Activated T-cell treated with anti-CD3 and anti-CD28 coated beads, Interleukin-2, amount 50 U/mL, for 4 hours (primary cell): Measurements from ENCODE around the gene SPG21. TPM values are rescaled to one million over a fixed set of nuclear protein-coding genes. Genes with fewer than 3 reads are reported as not detected.

Experiments used
- ATAC-seq, 2 donors: fragments of 200-7000 bp; cut with Tn5 transposase; one replicate each; pipeline ENCODE4 v1.10.0; 2021
- DNase-seq: peaks from one replicate; pipeline ENCODE4 v3.0.0-alpha.2; 2020
- H3K27me3 Mint-ChIP-seq: one replicate; pipeline ENCODE4 v1.8.0; 2021; ENCODE audit warnings: low read depth, mixed read lengths
- H3K36me3 Mint-ChIP-seq: one replicate; pipeline ENCODE4 v1.8.0; 2022; ENCODE audit warnings: mixed read lengths; ENCODE audit not compliant: insufficient read depth
- H3K4me1 Mint-ChIP-seq: one replicate; pipeline ENCODE4 v1.8.0; 2021; ENCODE audit warnings: low read depth, mixed read lengths
- H3K4me3 Mint-ChIP-seq: one replicate; pipeline ENCODE4 v1.8.0; 2021; ENCODE audit warnings: mild to moderate bottlenecking, moderate library complexity, mixed read lengths
- H3K9me3 Mint-ChIP-seq: one replicate; pipeline ENCODE4 v1.8.0; 2021; ENCODE audit warnings: mixed read lengths
- total RNA-seq, 3 donors: library from RNA; stranded (reverse); gene quantifications; one replicate each; pipeline ENCODE4 v1.2.1, GENCODE V29; 2021

Gene SPG21
- total RNA-seq, 3 donors from 2014 or later, result 69.8 to 80.9 (median 72.7) TPM

DNA sequence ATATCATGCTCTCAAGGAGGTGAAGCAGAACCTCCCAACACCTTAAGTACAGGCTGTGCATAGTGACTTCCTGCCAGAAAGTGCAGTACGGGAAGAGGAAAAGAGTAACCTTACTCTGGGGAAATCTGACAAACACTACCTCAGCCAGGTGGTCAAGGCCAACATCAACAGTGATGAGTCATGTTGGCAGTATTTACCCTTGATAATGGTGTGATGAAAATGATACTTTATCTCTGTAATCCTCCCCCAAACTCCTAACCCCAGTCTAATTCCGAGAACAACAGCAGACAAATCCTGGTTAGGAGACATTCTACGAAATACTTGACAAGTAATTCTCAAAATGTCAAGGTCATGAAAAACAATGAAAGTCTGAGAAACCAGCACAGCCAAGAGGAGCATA, 51.5 kb downstream of the SPG21 start:
- Mint-ChIP-seq H3K27me3 (no peaks in the 10 kb centered on the region), H3K4me3 (no peak overlapping the region), H3K36me3 (peaks cover 16% of the 10 kb centered on the region), H3K9me3 (no peaks in the 10 kb centered on the region), H3K4me1 (no peaks in the 10 kb centered on the region)
- no peak for ATAC-seq
- DNase-seq, result no peak

DNA sequence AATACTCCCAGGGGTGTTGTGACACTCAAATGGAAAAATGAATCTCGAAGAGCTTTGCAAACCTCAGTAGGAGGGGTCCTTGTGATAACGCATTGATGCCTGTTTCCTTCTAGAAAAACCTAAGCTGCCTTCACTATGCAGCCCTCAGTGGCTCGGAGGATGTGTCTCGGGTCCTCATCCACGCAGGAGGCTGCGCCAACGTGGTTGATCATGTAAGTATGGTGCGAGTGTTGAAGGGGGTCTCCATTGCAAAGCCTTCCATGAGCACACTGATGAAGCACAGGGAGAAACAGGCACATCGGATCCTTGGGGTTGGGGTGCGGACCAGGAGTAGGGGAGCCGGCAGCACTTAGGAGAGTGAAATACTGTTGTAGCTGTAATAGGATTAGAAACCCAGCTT, 55.7 kb downstream of the SPG21 start:
- Mint-ChIP-seq H3K9me3 (no peaks in the 10 kb centered on the region), H3K4me3 (no peak overlapping the region), H3K27me3 (no peaks in the 10 kb centered on the region), H3K36me3 (peaks cover 26% of the 10 kb centered on the region), H3K4me1 (no peaks in the 10 kb centered on the region)
- ATAC-seq (no peak), DNase-seq (no peak)

DNA sequence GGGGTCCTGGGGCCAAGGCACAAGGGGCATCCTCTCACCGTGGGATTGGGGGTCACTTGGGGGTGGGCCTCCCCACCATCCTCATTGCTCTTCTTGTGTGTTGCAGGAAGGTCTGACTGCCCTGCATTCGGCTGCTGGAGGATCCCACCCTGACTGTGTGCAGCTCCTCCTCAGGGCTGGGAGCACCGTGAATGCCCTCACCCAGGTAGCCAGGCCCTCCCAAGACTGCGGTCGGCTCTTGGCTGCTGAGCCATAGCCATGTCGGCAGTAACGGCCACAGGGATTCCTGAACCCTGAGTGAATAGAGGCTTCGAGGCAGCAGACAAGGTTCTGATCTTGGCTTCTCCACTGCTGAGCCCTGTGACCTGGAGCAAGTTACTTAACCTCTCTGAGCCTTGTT, 58.3 kb downstream of the SPG21 start:
- ATAC-seq, result no peak
- Mint-ChIP-seq H3K36me3 (peaks cover 26% of the 10 kb centered on the region), H3K27me3 (no peaks in the 10 kb centered on the region), H3K4me1 (no peaks in the 10 kb centered on the region), H3K9me3 (no peaks in the 10 kb centered on the region), H3K4me3 (no peak overlapping the region)
- DNase-seq, result no peak

DNA sequence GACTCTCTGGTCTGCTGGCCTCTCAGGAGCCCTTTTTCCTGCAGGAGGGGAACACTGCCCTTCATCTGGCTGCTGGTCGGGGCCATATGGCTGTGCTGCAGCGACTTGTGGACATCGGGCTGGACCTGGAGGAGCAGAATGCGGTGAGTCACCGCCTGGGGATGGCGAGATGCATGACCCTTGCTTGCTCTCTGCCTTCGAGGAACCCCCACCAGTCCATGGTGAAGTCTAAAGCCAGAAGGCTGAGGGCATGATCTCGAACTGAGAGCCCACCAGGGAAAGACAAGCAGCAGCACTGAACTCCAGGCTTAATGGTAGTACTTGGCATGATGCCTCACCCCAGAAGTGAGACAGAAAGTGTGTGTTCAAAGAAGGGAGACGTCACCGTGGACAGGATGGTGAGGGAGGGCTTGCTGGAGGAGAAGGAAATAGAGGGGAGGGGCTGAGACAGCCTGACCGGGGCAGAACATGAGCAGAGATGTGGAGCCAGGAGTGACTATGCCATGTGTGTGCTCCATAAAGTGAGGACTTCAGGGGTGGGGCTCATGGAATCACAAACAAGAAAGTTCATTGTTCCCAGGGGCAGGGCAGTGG, 58.8 kb downstream of the SPG21 start:
- H3K9me3 Mint-ChIP-seq, result no peaks in the 10 kb centered on the region
- no peak for DNase-seq
- no peaks in the 10 kb centered on the region for H3K4me1 Mint-ChIP-seq
- no peaks in the 10 kb centered on the region for H3K27me3 Mint-ChIP-seq
- ATAC-seq, result no peak
- H3K4me3 Mint-ChIP-seq, result no peak overlapping the region
- peaks cover 29% of the 10 kb centered on the region for H3K36me3 Mint-ChIP-seq

DNA sequence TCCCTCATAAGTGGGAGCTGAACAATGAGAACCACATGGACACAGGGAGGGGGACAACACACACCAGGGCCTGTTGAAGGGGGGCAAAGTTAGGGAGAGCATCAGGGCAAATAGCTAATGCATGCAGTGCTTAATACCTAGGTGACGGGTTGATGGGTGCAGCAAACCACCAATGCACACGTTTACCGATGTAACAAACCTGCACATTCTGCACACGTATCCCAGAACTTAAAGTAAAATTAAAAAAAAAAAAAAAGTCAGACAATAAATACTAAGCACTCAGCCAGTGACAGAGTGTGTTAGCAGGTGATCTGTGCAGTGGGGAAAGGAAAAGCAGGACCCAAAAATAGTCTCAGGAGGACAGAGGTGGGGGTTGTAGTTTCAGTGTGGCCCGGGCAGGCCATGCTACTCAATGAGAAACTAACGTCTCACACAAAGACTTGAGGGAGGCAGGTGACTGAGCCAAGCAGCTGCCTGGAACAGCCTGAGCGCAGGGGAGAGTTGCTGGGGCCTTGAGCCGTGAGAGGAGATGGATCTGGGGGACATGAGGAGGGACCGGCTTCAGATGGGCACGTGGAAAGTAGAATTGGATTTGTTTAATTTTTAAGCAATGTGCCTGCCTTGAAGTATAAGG, 59.6 kb downstream of the SPG21 start:
- Mint-ChIP-seq H3K9me3 (no peaks in the 10 kb centered on the region), H3K36me3 (peaks cover 35% of the 10 kb centered on the region), H3K4me3 (no peak overlapping the region), H3K27me3 (no peaks in the 10 kb centered on the region), H3K4me1 (no peaks in the 10 kb centered on the region)
- no peak for ATAC-seq
- no peak for DNase-seq

DNA sequence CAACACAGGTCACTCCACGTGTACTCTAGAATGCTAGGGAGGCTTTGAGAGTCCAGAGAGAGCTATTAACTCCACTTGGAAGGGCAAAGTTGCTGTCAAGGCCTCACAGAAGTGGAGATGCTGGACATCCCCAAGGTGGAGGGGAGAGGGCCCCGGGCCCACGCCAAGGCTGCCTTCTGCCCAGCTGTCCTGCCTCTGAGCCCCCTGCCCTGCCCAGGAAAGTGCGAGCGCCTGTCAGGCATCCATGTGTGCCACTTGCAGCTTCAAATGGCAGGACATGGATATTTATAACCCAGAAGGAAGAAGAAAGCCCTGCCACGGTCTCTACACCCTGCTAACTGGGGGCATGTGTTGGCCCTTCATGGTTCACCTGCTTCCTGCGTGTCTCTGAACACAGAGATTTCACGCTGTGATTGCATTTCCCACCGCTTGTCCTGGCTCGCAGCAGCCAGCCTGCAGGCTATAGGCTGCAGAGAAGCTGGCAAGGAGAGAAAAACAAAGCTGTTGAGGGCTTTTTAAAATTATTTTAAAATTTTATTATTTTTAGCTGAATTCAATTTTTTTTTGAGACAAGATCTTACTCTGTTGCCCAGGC, 61.0 kb downstream of the SPG21 start:
- Mint-ChIP-seq H3K4me3 (no peak overlapping the region), H3K27me3 (no peaks in the 10 kb centered on the region), H3K36me3 (peaks cover 30% of the 10 kb centered on the region), H3K4me1 (no peaks in the 10 kb centered on the region), H3K9me3 (no peaks in the 10 kb centered on the region)
- DNase-seq (no peak), ATAC-seq (no peak)

DNA sequence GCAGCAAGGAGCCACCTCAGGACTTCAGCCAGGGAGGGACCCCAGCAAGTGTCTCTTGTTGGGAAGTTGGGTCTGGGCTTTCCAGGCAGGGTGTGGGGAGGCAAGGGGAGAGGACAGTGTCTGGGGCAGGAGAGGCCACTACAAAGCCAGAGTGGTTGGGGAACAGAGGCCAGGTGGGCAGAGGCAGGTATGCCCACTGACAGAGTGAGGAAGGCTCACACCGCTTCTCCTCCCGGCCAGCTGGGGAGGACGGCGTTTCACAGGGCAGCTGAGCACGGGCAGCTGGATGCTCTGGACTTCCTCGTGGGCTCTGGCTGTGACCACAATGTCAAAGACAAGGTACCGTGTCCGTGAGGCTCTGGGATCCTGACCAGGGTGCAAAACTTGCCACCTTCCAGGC, 63.1 kb downstream of the SPG21 start:
- H3K36me3 Mint-ChIP-seq, result peaks cover 28% of the 10 kb centered on the region
- DNase-seq, result no peak
- H3K27me3 Mint-ChIP-seq, result no peaks in the 10 kb centered on the region
- no peak overlapping the region for H3K4me3 Mint-ChIP-seq
- no peaks in the 10 kb centered on the region for H3K9me3 Mint-ChIP-seq
- no peak for ATAC-seq
- no peaks in the 10 kb centered on the region for H3K4me1 Mint-ChIP-seq

DNA sequence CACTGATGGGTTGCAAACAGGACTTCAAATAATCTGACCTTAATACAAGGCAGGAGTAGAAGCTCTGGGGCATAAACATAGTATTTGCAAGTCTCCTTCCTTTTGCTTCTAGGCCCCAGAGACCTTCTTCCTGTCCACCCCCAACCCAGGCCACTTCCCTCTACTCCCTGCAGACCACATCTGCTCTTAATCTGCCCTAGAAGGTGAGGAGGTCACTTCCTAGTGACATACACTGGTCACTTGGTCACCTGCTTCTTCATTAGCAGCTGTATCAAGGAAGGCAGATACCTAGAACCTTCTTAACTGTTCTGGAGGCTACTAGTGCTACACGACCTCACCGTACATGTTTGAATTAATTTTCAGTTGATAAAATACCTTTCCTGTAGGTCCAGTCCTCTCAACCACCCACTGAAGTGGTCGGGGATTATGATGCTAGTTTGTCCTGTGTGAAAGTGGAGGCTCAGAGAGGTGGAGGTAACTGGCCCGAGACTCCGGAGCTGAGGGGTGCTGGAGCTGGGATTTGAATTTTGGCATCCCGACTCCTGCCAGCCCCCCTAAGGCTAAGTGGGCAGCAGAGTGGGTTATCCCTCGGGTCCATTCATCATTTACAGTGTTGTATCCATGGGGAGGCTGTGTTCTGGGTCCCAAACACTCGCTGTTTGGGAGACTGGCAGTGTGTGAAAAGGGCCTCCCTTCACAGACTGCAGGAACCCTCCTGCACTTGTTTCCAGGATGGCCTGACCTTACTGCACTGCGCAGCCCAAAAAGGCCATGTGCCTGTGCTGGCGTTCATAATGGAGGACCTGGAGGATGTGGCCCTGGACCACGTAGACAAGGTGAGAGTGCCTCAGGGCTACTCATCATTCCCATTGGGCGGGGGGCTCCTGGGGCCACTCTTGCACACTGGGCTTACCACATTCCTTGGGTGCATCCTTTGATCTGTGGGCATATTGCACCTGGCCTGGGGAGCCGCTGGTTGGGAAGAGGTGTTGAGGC, 64.1 kb downstream of the SPG21 start:
- no peaks in the 10 kb centered on the region for H3K4me1 Mint-ChIP-seq
- no peaks in the 10 kb centered on the region for H3K27me3 Mint-ChIP-seq

DNA sequence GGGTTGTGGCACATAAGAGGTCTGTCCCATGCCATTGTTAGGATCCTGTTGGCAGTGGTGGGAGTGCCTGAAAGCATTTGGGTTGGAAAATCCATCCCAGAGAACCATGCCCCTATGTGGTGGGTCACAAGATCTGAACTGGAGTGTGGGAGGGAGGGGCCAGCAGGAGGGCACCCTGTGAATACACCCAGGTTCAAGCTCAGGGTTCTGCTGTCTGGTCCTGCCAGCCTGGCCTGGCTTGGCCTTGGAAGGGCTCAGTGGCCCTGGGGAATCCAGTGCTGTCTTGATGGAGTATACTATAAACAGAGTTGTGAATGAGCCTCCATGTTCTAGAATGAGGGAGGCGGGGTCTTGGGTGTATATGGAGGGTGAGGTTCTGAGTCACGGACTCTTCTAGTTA, 66.2 kb downstream of the SPG21 start:
- ATAC-seq (no peak), DNase-seq (no peak)
- H3K27me3 Mint-ChIP-seq, result no peaks in the 10 kb centered on the region
- H3K36me3 Mint-ChIP-seq, result peaks cover 14% of the 10 kb centered on the region
- no peaks in the 10 kb centered on the region for H3K4me1 Mint-ChIP-seq
- H3K9me3 Mint-ChIP-seq, result no peaks in the 10 kb centered on the region
- no peak overlapping the region for H3K4me3 Mint-ChIP-seq

More for the DNA sequence above, 64.1 kb downstream of the SPG21 start:
- H3K4me3 Mint-ChIP-seq, result no peak overlapping the region
- no peaks in the 10 kb centered on the region for H3K9me3 Mint-ChIP-seq
- ATAC-seq (no peak), DNase-seq (no peak)
- peaks cover 22% of the 10 kb centered on the region for H3K36me3 Mint-ChIP-seq

DNA sequence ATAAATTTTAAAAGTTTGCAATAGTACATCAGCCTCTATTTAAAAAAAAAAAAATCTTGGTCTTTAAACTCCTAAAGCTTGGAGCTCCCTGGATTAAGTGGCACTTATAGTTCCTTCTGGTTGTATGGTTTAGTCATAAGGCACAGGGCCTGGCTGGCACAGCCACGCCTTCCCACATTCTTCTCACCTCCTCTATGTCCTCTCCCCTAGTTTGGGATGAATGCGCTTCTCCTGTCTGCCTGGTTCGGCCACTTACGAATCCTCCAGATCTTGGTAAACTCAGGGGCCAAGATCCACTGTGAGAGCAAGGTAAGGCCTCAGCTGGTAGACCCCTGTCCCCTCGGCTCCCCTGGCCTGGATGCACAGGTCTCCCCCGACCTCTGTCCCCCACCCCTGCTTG, 68.0 kb downstream of the SPG21 start:
- DNase-seq (no peak), ATAC-seq (no peak)
- Mint-ChIP-seq H3K36me3 (peaks cover 13% of the 10 kb centered on the region), H3K4me3 (no peak overlapping the region), H3K27me3 (no peaks in the 10 kb centered on the region), H3K4me1 (no peaks in the 10 kb centered on the region), H3K9me3 (no peaks in the 10 kb centered on the region)

DNA sequence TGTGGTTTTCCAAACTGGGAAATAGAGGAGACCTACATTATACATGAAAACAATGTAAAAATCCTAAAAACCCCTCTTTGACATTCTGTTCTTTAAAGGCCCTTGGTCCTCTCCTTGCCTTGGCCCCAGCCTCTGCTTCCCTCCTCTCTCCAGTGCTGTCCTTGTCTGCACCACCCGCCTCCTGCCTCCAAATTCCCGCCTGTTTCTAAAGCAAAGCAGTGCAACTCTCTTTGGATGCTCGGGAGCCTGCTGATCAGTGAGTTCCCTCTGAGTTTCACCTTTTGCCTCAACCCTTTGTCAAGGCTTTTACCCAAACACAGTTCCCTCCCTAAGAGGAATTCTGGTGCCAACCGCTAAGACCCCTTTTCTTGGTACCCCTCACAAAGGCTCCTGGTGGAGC, 70.0 kb downstream of the SPG21 start:
- H3K4me1 Mint-ChIP-seq, result peaks cover 2% of the 10 kb centered on the region
- no peak for ATAC-seq
- no peak overlapping the region for H3K4me3 Mint-ChIP-seq
- no peaks in the 10 kb centered on the region for H3K27me3 Mint-ChIP-seq
- no peak for DNase-seq
- no peaks in the 10 kb centered on the region for H3K9me3 Mint-ChIP-seq
- peaks cover 4% of the 10 kb centered on the region for H3K36me3 Mint-ChIP-seq

DNA sequence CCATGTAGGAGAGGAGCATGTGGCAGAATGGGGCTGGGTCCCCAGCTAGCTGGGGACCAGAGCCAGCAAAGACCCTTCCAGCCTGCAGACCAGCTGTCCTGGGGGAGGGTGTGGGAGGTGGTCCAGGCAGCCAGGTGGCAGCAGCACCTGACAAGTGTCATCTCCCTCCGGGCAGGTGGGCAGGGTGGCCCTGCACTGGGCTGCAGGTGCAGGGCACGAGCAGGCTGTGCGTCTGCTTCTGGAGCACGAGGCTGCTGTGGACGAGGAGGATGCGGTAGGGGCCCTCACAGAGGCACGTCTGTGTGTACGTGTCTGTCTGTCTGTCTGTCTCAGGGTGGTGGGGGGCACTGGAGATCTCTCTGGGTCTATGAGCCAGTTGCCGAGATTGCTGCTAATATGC, 72.5 kb downstream of the SPG21 start:
- Mint-ChIP-seq H3K9me3 (no peaks in the 10 kb centered on the region), H3K36me3 (no peaks in the 10 kb centered on the region), H3K4me1 (peaks cover 2% of the 10 kb centered on the region), H3K4me3 (no peak overlapping the region), H3K27me3 (no peaks in the 10 kb centered on the region)
- DNase-seq, result no peak
- ATAC-seq, result no peak

DNA sequence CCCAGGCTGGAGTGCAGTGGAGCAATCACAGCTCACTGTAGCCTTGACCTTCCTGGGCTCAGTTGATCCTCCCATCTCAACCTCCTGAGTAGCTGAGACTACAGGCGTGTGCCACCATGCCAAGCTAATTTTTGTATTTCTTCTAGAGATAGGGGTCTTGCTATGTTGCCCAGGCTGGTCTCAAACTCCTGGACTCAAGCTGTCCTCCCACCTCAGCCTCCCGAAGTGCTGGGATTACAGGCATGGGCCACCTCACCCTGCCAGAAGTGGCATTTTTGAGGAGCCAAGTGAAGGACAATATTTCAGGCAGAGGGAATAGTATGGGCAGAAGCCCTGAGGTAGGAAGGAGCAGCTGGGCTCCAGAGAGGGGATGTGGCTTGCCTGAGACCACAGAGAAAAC, 73.3 kb downstream of the SPG21 start:
- Mint-ChIP-seq H3K4me3 (no peak overlapping the region), H3K4me1 (peaks cover 3% of the 10 kb centered on the region), H3K27me3 (no peaks in the 10 kb centered on the region), H3K36me3 (no peaks in the 10 kb centered on the region), H3K9me3 (no peaks in the 10 kb centered on the region)
- no peak for ATAC-seq
- DNase-seq, result no peak

DNA sequence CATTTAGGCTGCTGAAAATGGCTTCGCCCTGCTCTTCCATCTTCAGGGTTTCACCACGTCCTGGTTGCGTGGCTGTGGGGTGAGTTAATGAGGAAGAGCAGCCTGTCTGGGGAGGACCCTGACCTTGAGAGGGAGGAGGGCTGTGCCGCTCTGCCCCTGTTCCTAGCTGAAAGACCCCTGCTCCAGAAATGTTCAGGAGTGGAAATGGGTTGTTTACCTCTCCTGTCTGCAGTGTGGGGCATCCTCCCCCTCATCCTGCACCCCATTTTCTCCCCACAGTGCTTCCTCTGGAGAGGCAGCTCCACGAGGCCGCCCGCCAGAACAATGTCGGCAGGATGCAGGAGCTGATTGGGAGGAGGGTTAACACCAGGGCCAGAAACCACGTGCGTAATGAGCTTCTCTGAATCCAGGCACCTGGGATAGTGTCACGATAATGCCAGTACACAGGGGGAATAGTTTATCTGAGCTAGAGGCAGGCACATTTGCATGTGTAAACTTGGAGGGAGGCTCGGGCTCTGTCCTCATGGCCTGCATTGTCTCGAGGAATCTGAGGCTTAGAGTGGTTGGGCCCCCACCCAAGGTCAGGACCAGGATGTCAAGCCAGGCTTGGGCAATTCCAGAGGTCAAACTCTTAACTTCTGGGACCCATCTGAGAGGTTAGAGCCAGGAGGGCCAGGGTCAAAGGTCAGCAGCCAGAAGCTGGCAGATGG, 74.0 kb downstream of the SPG21 start:
- no peaks in the 10 kb centered on the region for H3K36me3 Mint-ChIP-seq
- H3K27me3 Mint-ChIP-seq, result no peaks in the 10 kb centered on the region

More for the DNA sequence above, 74.0 kb downstream of the SPG21 start:
- no peak for DNase-seq
- Mint-ChIP-seq H3K4me1 (peaks cover 9% of the 10 kb centered on the region), H3K9me3 (no peaks in the 10 kb centered on the region), H3K4me3 (no peak overlapping the region)
- ATAC-seq, result no peak
